AG09319 (cell line): Measurements from ENCODE around the gene PITPNB.

Experiments
- DNase-seq: peaks from one replicate; pipeline ENCODE4 v3.0.0-alpha.2; 2010; ENCODE audit warnings: low read depth; ENCODE audit errors: extremely low read depth
- TF ChIP-seq, protein P1 (sequence below): IDR thresholded peaks from 2 replicates; pipeline ENCODE4 v1.5.1; 2011; ENCODE audit warnings: low read depth, mild to moderate bottlenecking, inconsistent platforms, low read length, moderate library complexity

The PITPNB gene

DNA sequence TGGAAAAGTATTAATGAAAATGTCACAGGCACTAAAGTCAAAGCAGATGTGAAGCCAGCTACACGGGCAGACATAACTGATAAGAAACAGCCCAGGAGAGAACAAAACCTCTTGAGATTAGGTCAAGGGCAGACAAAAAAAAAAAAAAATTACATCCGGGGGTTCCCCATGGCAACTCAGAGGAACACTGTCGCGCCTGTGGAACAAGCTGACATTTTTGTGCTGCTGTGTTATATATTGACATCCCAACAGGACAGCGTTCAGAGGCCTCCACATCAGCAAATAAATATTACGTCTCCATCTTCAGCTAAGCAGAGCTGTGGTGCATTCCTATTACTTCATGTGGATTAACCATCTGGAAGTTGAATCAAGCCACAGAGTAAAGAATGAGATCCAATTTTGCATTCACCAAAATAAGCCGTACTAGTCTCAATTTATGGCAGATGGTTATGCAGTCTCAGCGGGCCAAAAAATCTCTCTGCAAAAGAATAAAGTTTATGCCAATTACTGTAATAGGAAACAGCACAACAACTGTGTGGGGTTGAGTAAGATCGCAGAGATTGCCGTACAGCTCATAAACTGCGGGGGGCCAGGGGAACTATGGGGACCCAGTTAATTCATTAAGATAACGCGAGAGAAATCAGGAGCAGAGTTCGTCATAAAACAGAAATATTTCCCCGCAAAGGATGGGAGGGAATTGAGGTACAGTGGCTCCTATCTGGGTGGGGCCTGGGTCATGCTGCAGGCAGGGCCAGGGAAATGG is 76.2 kb downstream of the PITPNB start:
- TF ChIP-seq, protein P1, sequence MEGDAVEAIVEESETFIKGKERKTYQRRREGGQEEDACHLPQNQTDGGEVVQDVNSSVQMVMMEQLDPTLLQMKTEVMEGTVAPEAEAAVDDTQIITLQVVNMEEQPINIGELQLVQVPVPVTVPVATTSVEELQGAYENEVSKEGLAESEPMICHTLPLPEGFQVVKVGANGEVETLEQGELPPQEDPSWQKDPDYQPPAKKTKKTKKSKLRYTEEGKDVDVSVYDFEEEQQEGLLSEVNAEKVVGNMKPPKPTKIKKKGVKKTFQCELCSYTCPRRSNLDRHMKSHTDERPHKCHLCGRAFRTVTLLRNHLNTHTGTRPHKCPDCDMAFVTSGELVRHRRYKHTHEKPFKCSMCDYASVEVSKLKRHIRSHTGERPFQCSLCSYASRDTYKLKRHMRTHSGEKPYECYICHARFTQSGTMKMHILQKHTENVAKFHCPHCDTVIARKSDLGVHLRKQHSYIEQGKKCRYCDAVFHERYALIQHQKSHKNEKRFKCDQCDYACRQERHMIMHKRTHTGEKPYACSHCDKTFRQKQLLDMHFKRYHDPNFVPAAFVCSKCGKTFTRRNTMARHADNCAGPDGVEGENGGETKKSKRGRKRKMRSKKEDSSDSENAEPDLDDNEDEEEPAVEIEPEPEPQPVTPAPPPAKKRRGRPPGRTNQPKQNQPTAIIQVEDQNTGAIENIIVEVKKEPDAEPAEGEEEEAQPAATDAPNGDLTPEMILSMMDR = no peak
- DNase-seq = peak; percentile 73

DNA sequence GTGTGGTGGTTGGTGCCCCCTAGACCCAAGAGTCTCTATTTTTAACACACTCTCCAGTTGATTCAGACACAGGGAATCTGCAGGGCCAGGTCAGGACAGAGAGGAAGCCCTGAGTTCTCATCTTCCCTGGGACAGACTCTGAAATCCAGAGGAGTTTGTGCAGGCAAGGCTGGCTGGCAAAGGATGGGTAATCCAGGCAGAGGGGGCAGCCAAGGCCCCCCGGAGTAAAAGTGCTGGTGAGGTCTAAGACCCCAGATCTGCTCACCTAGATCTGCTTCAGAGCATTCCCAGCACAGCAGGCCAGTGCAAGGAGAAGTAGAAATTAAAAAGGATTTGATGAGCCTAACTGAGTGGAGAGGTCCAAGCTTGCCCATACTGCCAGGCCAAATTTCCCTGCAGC is 76.9 kb downstream of the PITPNB start:
- TF ChIP-seq, protein P1 = no peak
- DNase-seq = no peak

DNA sequence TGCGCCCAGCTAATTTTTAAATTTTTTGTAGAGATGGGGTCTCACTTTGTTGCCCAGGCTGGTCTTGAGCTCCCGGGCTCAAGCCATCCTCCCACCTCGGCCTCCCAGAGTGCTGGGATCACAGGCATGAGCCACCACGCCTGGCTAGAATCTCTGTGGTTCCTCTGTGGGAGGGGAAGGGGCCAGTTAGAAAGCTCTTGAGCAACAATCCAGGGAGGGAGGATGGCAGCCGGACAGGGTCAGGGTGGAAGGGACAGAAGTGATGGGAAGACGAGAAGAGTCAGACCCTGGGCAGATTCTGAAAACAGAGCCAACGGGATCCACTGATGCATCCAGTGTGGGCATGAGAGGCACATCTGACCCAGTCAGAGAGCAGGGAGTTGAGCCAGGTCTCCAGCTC is 78.6 kb downstream of the PITPNB start:
- TF ChIP-seq, protein P1 = no peak

DNA sequence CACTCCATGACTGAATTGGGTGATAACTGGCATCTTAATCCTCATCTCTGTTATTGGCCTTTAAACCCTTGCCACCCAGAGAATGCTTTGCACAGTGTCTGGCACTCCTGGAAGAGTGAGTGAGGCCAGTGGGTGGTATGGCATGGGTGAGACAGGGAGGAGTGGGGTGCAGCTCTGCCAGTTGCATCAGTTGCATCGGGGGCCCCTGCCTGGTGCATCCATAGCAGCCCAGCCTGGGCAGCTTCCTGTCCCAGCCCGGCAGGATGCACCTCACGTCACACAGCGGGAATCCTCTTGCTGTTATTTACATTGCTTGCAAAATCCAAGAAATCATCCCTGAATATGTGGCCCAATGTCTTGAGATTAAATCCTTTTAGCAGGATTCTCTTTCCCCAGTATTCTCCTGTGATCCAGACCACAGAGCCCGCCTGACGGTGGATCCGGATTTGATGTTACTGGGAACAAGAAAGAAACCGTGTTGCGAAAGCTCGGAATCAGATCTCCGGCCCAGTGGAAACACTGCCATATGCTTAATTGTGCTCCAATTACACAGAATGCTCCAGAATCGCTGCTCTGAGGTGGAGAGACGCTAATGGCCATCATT is 79.9 kb downstream of the PITPNB start:
- TF ChIP-seq, protein P1 = no peak
- no peak for DNase-seq

More for the DNA sequence above, 78.6 kb downstream of the PITPNB start:
- no peak for DNase-seq

DNA sequence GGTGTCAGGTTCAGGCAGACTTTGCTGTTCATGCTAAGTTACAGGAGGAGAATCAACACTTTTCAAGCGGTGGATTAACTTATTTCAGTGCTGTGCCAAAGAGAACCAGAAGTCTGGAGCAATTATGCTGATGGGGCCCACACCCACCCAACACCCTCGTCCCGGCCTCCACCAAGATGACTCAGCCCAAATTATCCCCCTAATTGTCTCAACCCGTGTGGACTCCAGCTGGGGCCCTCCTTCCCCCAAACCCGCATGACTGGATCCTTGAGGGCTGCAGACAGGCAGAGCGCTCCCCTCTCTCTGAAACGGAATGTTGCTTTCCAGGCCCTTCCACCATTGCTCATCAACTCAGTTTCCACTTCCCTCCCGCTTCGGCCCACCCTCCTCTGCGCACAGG is 82.9 kb downstream of the PITPNB start:
- peak; percentile 81 for DNase-seq

DNA sequence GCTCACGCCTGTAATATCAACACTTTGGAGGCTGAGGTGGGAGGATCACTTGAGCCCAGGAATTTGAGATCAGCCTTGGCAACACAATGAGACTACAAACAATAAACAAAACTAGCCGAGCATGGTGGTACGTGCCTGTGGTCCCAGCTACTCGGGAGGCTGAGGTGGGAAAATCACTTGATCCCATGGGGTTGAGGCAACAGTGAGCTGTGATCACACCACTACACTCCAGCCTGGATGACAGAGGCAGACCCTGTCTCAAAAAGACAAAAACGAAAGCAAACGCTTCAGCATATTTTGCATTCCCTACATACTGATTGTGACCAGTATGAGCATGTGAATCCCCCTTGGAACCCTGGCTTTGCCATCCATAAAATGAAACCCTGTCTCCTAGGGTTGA is 83.6 kb downstream of the PITPNB start:
- TF ChIP-seq, protein P1 = no peak
- DNase-seq = no peak

More for the DNA sequence above, 82.9 kb downstream of the PITPNB start:
- TF ChIP-seq, protein P1 = no peak
